ENCODE measurements around the gene PAFAH1B1.
A peak's percentile ranks its signal among the peaks of the same experiment; 100 is the strongest.

The PAFAH1B1 gene

GRCh38 chr17:2723997-2724783 is 130.7 kb downstream of the PAFAH1B1 start:
- TF ChIP-seq, protein P1, sequence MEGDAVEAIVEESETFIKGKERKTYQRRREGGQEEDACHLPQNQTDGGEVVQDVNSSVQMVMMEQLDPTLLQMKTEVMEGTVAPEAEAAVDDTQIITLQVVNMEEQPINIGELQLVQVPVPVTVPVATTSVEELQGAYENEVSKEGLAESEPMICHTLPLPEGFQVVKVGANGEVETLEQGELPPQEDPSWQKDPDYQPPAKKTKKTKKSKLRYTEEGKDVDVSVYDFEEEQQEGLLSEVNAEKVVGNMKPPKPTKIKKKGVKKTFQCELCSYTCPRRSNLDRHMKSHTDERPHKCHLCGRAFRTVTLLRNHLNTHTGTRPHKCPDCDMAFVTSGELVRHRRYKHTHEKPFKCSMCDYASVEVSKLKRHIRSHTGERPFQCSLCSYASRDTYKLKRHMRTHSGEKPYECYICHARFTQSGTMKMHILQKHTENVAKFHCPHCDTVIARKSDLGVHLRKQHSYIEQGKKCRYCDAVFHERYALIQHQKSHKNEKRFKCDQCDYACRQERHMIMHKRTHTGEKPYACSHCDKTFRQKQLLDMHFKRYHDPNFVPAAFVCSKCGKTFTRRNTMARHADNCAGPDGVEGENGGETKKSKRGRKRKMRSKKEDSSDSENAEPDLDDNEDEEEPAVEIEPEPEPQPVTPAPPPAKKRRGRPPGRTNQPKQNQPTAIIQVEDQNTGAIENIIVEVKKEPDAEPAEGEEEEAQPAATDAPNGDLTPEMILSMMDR (conservative IDR thresholded peaks at IDR 0.05; ENCODE audit: low read length): no peak
- DNase-seq (ENCODE audit: low read depth): no peak
- no peak overlapping the region for H3K4me3 ChIP-seq (ENCODE audit: low read length)

- no peak overlapping the region for H3K4me3 ChIP-seq (ENCODE audit: low read length)
Measured at GRCh38 chr17:2724784-2725164, 131.3 kb downstream of the PAFAH1B1 start.

GRCh38 chr17:2730764-2731353 is 137.4 kb downstream of the PAFAH1B1 start:
- TF ChIP-seq, protein P1 (conservative IDR thresholded peaks at IDR 0.05; ENCODE audit: low read length): no peak
- DNase-seq (ENCODE audit: low read depth): no peak

More at GRCh38 chr17:2724784-2725164, 131.3 kb downstream of the PAFAH1B1 start:
- TF ChIP-seq, protein P1 (conservative IDR thresholded peaks at IDR 0.05; ENCODE audit: low read length): no peak
- peak; percentile 25 for DNase-seq (ENCODE audit: low read depth)

DNA sequence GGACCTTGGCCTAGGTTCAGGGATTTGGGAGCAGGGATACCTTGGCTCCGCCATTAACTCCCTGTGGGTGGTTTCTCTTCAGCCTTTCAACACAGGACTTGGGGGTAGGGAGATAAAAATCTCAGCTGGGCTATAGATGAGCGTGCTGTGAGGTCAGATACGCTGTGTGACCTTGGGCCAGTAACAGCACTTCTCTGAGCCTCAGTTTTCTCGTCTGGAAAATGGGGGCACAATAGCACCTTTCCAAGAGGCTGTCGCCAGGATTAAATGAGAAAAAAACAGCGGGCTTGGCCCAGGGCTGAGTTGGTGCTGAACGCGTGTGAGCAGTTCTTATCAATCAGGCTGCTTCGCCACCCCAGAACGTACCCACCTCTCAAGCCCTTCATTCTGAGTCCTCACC is 138.4 kb downstream of the PAFAH1B1 start:
- DNase-seq (ENCODE audit: low read depth): no peak
- H3K4me3 ChIP-seq (ENCODE audit: low read length): no peak overlapping the region
- TF ChIP-seq, protein P1 (conservative IDR thresholded peaks at IDR 0.05; ENCODE audit: low read length): no peak

More at GRCh38 chr17:2730764-2731353, 137.4 kb downstream of the PAFAH1B1 start:
- H3K4me3 ChIP-seq (ENCODE audit: low read length): no peak overlapping the region

- TF ChIP-seq, protein P1 (conservative IDR thresholded peaks at IDR 0.05; ENCODE audit: low read length): no peak
- DNase-seq (ENCODE audit: low read depth): no peak
Measured at GRCh38 chr17:2734939-2735338, 141.5 kb downstream of the PAFAH1B1 start.

More at GRCh38 chr17:2734939-2735338, 141.5 kb downstream of the PAFAH1B1 start:
- no peak overlapping the region for H3K4me3 ChIP-seq (ENCODE audit: low read length)

Measured in AG10803 (cell line).